ENCODE results near the gene FBXW2. TPM values are rescaled to one million over a fixed set of nuclear protein-coding genes. Genes with fewer than 3 reads are reported as not detected.
"Not testable (repeated sequence)": the region's sequence is repeated elsewhere in the genome, so short reads cannot be mapped to it uniquely, and the experiment has no call there.

Gene FBXW2
- total and polyA plus RNA-seq, 3 experiments from 2014 or later, result 39.3 to 73.4 (median 73.2) TPM

- ChIA-PET POLR2A (interaction anchor here (0.6 kb wide), 1 partner anchor 87 kb away, joined by 12 read pairs; no protein-coding TSS in a partner anchor), CTCF (interaction anchor here (0.8 to 4.8 kb wide), 14 partner anchors 10 to 369 kb away, joined by 3 to 49 read pairs (median 5); partner anchors contain the start of genes C5, CNTRL and FBXW2)
- no peak overlapping the region for H3K27ac ChIP-seq (ENCODE audit: low read depth, low read length)
- no peaks in the 10 kb centered on the region for H3K4me1 ChIP-seq (ENCODE audit: insufficient read depth, low read length)
- H3K27me3 Mint-ChIP-seq, result no peaks in the 10 kb centered on the region
- H3K4me1 Mint-ChIP-seq, result peaks cover 0 to 5% (median 0%) of the 10 kb centered on the region in 3 donors
- H3K9me3 Mint-ChIP-seq, result no peaks in the 10 kb centered on the region
- H3K4me3 Mint-ChIP-seq, result no peak overlapping the region
- no peaks in the 10 kb centered on the region for H3K9me3 ChIP-seq (ENCODE audit: low read length)
- H3K4me3 ChIP-seq (ENCODE audit: low read length), result no peak overlapping the region
- peaks cover 0 to 27% (median 3%) of the 10 kb centered on the region in 3 donors for H3K36me3 Mint-ChIP-seq
- no peak for DNase-seq
- H3K27ac Mint-ChIP-seq, result peak overlapping the region in 6 of 8 donors; percentile 12 to 68 (median 56)
- H3K27me3 ChIP-seq (ENCODE audit: insufficient read depth, low read length, poor library complexity, severe bottlenecking), result no peaks in the 10 kb centered on the region
- H3K36me3 ChIP-seq (ENCODE audit: insufficient read depth, low read length), result no peaks in the 10 kb centered on the region
Observed at GRCh38 chr9:120756531-120756930, 36.7 kb downstream of the FBXW2 start.

GRCh38 chr9:120755810-120756434 is 37.3 kb downstream of the FBXW2 start:
- no peak overlapping the region for H3K27ac ChIP-seq (ENCODE audit: low read depth, low read length)
- H3K27me3 Mint-ChIP-seq, result no peaks in the 10 kb centered on the region
- no peaks in the 10 kb centered on the region for H3K27me3 ChIP-seq (ENCODE audit: insufficient read depth, low read length, poor library complexity, severe bottlenecking)
- H3K36me3 Mint-ChIP-seq, result peaks cover 0 to 21% (median 3%) of the 10 kb centered on the region in 3 donors
- peaks cover 0 to 3% (median 0%) of the 10 kb centered on the region in 3 donors for H3K4me1 Mint-ChIP-seq
- no peak overlapping the region for H3K4me3 ChIP-seq (ENCODE audit: low read length)
- H3K4me1 ChIP-seq (ENCODE audit: insufficient read depth, low read length), result no peaks in the 10 kb centered on the region
- ChIA-PET CTCF (interaction anchor here (0.8 to 4.8 kb wide), 20 partner anchors 8 to 564 kb away, joined by 3 to 49 read pairs (median 4); partner anchors contain the start of genes C5, CNTRL and FBXW2), POLR2A (interaction anchor here (0.6 to 0.8 kb wide), 2 partner anchors 10 to 218 kb away, joined by 3 read pairs; no protein-coding TSS in a partner anchor)
- no peaks in the 10 kb centered on the region for H3K9me3 ChIP-seq (ENCODE audit: low read length)
- H3K36me3 ChIP-seq (ENCODE audit: insufficient read depth, low read length), result no peaks in the 10 kb centered on the region
- peak overlapping the region in 7 of 8 donors; percentile 12 to 68 (median 54) for H3K27ac Mint-ChIP-seq
- peak; percentile 42 to 73 (median 60) for DNase-seq
- no peaks in the 10 kb centered on the region for H3K9me3 Mint-ChIP-seq
- H3K4me3 Mint-ChIP-seq, result no peak overlapping the region

GRCh38 chr9:120755044-120755443 is 38.2 kb downstream of the FBXW2 start:
- Histone ChIP-seq H3K9me3 (ENCODE audit: low read length) (no peaks in the 10 kb centered on the region), H3K27me3 (ENCODE audit: insufficient read depth, low read length, poor library complexity, severe bottlenecking) (no peaks in the 10 kb centered on the region), H3K4me1 (ENCODE audit: insufficient read depth, low read length) (no peaks in the 10 kb centered on the region), H3K27ac (ENCODE audit: low read depth, low read length) (no peak overlapping the region), H3K4me3 (ENCODE audit: low read length) (no peak overlapping the region), H3K36me3 (ENCODE audit: insufficient read depth, low read length) (no peaks in the 10 kb centered on the region)
- Mint-ChIP-seq H3K36me3 (peaks cover 0 to 17% (median 3%) of the 10 kb centered on the region in 3 donors), H3K27me3 (no peaks in the 10 kb centered on the region), H3K27ac (no peak overlapping the region), H3K4me3 (no peak overlapping the region), H3K9me3 (no peaks in the 10 kb centered on the region), H3K4me1 (no peaks in the 10 kb centered on the region)
- ChIA-PET POLR2A (no interaction called here), CTCF (interaction anchor here (1.0 to 4.8 kb wide), 16 partner anchors 9 to 565 kb away, joined by 3 to 49 read pairs (median 4); partner anchors contain the start of genes C5 and FBXW2)
- DNase-seq, result no peak

- Histone ChIP-seq H3K4me3 (ENCODE audit: low read length) (no peak overlapping the region), H3K27ac (ENCODE audit: low read depth, low read length) (no peak overlapping the region), H3K4me1 (ENCODE audit: insufficient read depth, low read length) (no peaks in the 10 kb centered on the region), H3K36me3 (ENCODE audit: insufficient read depth, low read length) (no peaks in the 10 kb centered on the region), H3K9me3 (ENCODE audit: low read length) (no peaks in the 10 kb centered on the region), H3K27me3 (ENCODE audit: insufficient read depth, low read length, poor library complexity, severe bottlenecking) (no peaks in the 10 kb centered on the region)
- no peak overlapping the region for H3K27ac Mint-ChIP-seq
- ChIA-PET POLR2A (no interaction called here), CTCF (interaction anchor here (0.7 kb wide), 1 partner anchor 321 kb away, joined by 3 read pairs; no protein-coding TSS in a partner anchor)
- no peaks in the 10 kb centered on the region for H3K9me3 Mint-ChIP-seq
- H3K27me3 Mint-ChIP-seq, result no peaks in the 10 kb centered on the region
- DNase-seq, result no peak
- H3K36me3 Mint-ChIP-seq, result peaks cover 2 to 4% (median 3%) of the 10 kb centered on the region in 3 donors
- no peak overlapping the region for H3K4me3 Mint-ChIP-seq
- no peaks in the 10 kb centered on the region for H3K4me1 Mint-ChIP-seq
Observed at GRCh38 chr9:120750421-120750820, 42.8 kb downstream of the FBXW2 start.

GRCh38 chr9:120746366-120746765 is 46.9 kb downstream of the FBXW2 start:
- H3K27ac ChIP-seq (ENCODE audit: low read depth, low read length); H3K4me1 Mint-ChIP-seq; H3K4me3 ChIP-seq (ENCODE audit: low read length); H3K36me3 ChIP-seq (ENCODE audit: insufficient read depth, low read length); H3K9me3 Mint-ChIP-seq; H3K4me3 Mint-ChIP-seq; H3K27ac Mint-ChIP-seq; H3K9me3 ChIP-seq (ENCODE audit: low read length); CTCF ChIA-PET; H3K4me1 ChIP-seq (ENCODE audit: insufficient read depth, low read length); H3K27me3 Mint-ChIP-seq; POLR2A ChIA-PET; H3K36me3 Mint-ChIP-seq; H3K27me3 ChIP-seq (ENCODE audit: insufficient read depth, low read length, poor library complexity, severe bottlenecking); DNase-seq: not testable (repeated sequence)

GRCh38 chr9:120745278-120745677 is 47.9 kb downstream of the FBXW2 start:
- no peaks in the 10 kb centered on the region for H3K27me3 Mint-ChIP-seq
- CTCF ChIA-PET, result no interaction called here
- H3K4me1 ChIP-seq (ENCODE audit: insufficient read depth, low read length), result no peaks in the 10 kb centered on the region

GRCh38 chr9:120742951-120743416 is 50.2 kb downstream of the FBXW2 start:
- Histone ChIP-seq H3K9me3 (ENCODE audit: low read length) (no peaks in the 10 kb centered on the region), H3K27me3 (ENCODE audit: insufficient read depth, low read length, poor library complexity, severe bottlenecking) (no peaks in the 10 kb centered on the region), H3K4me1 (ENCODE audit: insufficient read depth, low read length) (no peaks in the 10 kb centered on the region), H3K27ac (ENCODE audit: low read depth, low read length) (no peak overlapping the region), H3K36me3 (ENCODE audit: insufficient read depth, low read length) (no peaks in the 10 kb centered on the region), H3K4me3 (ENCODE audit: low read length) (no peak overlapping the region)
- ChIA-PET POLR2A (no interaction called here), CTCF (interaction anchor here (1.4 kb wide), 1 partner anchor 317 kb away, joined by 3 read pairs; no protein-coding TSS in a partner anchor)
- peak in 1 of 5 donors; percentile 11 for DNase-seq
- Mint-ChIP-seq H3K4me1 (no peaks in the 10 kb centered on the region), H3K27ac (no peak overlapping the region), H3K4me3 (no peak overlapping the region), H3K27me3 (no peaks in the 10 kb centered on the region), H3K36me3 (peaks cover 2 to 8% (median 2%) of the 10 kb centered on the region in 3 donors), H3K9me3 (no peaks in the 10 kb centered on the region)

More at GRCh38 chr9:120745278-120745677, 47.9 kb downstream of the FBXW2 start:
- peaks cover 2 to 8% (median 2%) of the 10 kb centered on the region in 3 donors for H3K36me3 Mint-ChIP-seq
- Histone ChIP-seq H3K27me3 (ENCODE audit: insufficient read depth, low read length, poor library complexity, severe bottlenecking) (no peaks in the 10 kb centered on the region), H3K36me3 (ENCODE audit: insufficient read depth, low read length) (no peaks in the 10 kb centered on the region), H3K4me3 (ENCODE audit: low read length) (no peak overlapping the region), H3K9me3 (ENCODE audit: low read length) (no peaks in the 10 kb centered on the region), H3K27ac (ENCODE audit: low read depth, low read length) (no peak overlapping the region)
- H3K9me3 Mint-ChIP-seq, result no peaks in the 10 kb centered on the region
- POLR2A ChIA-PET, result no interaction called here
- no peak overlapping the region for H3K4me3 Mint-ChIP-seq
- H3K4me1 Mint-ChIP-seq, result no peaks in the 10 kb centered on the region
- H3K27ac Mint-ChIP-seq, result no peak overlapping the region
- DNase-seq, result no peak

GRCh38 chr9:120741701-120742100 is 51.5 kb downstream of the FBXW2 start:
- Histone ChIP-seq H3K4me3 (ENCODE audit: low read length) (no peak overlapping the region), H3K4me1 (ENCODE audit: insufficient read depth, low read length) (no peaks in the 10 kb centered on the region), H3K27me3 (ENCODE audit: insufficient read depth, low read length, poor library complexity, severe bottlenecking) (no peaks in the 10 kb centered on the region), H3K9me3 (ENCODE audit: low read length) (no peaks in the 10 kb centered on the region), H3K27ac (ENCODE audit: low read depth, low read length) (no peak overlapping the region), H3K36me3 (ENCODE audit: insufficient read depth, low read length) (no peaks in the 10 kb centered on the region)
- ChIA-PET POLR2A (no interaction called here), CTCF (interaction anchor here (1.4 kb wide), 1 partner anchor 318 kb away, joined by 3 read pairs; no protein-coding TSS in a partner anchor)
- DNase-seq, result no peak
- no peaks in the 10 kb centered on the region for H3K9me3 Mint-ChIP-seq
- no peaks in the 10 kb centered on the region for H3K4me1 Mint-ChIP-seq
- H3K27ac Mint-ChIP-seq, result no peak overlapping the region
- H3K27me3 Mint-ChIP-seq, result no peaks in the 10 kb centered on the region
- no peak overlapping the region for H3K4me3 Mint-ChIP-seq
- H3K36me3 Mint-ChIP-seq, result peaks cover 2 to 8% (median 2%) of the 10 kb centered on the region in 3 donors

All from CD8-positive, alpha-beta memory T cell (primary cell).